ENCODE measurements around the gene SEC14L1.
A peak's percentile ranks its signal among the peaks of the same experiment; 100 is the strongest.

SEC14L1 gene

DNA sequence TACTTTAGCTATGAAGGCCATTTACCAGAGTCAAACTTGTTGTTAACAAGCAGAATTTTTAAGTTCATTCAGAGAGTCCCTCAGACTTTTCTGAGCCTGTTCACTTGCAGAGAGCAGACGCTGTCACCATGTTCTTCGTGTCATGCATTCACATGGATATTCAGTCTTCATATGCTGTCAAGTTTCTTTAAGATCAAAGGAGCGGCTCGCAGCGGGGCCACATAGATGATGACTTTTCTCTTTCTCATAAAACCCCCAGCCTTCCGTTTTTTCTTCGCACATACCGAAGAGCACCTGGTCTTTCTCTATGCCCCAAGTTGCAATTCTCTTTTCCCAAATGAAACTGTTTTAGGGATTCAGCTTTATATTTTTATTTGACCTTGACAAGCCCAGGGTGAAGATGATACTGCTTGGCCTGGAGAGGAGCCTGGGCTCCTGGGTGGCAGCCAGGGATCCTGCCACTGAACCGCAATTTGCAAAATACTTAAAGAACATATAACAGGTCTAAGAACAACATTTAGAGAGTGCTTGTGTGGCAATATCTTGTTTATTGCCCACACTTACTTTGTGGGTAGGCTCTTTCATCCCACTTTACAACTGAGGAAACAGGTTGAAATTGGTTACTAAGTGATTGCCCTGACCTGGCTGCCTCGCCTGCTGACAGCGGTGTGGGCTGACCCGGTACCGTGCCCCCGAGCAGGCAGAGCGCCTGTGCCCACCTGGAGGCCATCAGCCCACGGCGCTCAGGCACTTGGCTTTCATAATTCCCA is 22.9 kb downstream of the SEC14L1 start:
- no peak for DNase-seq

- peak in 1 of 2 donors; percentile 43 for DNase-seq
These were observed 23.8 kb downstream of the SEC14L1 start for GRCh38 chr17:77164483-77165091.

GRCh38 chr17:77165577-77165976 is 24.8 kb downstream of the SEC14L1 start:
- peak in 1 of 2 donors; percentile 22 for DNase-seq

DNA sequence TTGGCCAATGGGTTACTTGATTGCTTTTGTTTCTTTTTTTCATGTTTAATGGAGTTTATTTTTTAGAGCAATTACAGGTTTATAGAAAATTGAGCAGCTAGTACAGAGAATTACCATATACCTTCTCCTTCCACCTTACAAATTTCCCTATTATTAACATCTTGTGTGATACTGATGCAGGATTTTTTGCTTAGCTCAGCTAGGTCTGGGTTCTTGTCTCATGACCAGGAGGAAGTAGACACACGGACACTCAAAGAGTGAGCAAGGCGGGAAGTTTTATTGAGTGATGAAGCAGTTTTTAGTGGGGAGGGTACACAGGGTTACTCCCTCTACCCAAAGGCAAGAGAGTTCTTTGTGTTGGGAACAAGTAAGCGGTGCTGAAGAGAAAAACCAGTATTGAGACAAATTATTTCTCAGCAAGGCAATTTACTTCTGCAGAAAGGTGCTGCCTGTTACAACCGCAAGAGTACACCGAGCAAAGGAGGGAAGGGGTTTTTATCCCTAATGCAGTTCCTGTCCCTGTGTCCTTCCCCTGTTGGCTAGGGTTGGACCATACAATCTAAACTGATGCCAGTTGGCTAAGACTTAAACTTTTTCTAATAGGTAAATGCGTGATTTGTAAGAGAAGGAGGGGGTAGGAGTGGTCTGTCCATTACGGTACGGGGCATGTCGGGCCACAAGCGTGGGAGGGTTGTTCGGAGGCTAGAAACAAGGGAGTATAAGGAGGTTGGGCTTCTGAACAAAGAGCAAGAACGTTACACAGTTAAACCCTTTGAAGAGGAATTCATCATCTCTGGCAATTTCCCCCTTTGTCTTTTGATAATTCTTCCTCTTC is 26.9 kb downstream of the SEC14L1 start:
- DNase-seq, result no peak

GRCh38 chr17:77173104-77173503 is 32.3 kb downstream of the SEC14L1 start:
- DNase-seq, result no peak

GRCh38 chr17:77174928-77175661 is 34.3 kb downstream of the SEC14L1 start:
- DNase-seq, result no peak

GRCh38 chr17:77177002-77177741 is 36.4 kb downstream of the SEC14L1 start:
- DNase-seq, result no peak

- no peak for DNase-seq
These were observed 37.3 kb downstream of the SEC14L1 start for GRCh38 chr17:77178050-77178449.

GRCh38 chr17:77178563-77178962 is 37.8 kb downstream of the SEC14L1 start:
- no peak for DNase-seq

DNA sequence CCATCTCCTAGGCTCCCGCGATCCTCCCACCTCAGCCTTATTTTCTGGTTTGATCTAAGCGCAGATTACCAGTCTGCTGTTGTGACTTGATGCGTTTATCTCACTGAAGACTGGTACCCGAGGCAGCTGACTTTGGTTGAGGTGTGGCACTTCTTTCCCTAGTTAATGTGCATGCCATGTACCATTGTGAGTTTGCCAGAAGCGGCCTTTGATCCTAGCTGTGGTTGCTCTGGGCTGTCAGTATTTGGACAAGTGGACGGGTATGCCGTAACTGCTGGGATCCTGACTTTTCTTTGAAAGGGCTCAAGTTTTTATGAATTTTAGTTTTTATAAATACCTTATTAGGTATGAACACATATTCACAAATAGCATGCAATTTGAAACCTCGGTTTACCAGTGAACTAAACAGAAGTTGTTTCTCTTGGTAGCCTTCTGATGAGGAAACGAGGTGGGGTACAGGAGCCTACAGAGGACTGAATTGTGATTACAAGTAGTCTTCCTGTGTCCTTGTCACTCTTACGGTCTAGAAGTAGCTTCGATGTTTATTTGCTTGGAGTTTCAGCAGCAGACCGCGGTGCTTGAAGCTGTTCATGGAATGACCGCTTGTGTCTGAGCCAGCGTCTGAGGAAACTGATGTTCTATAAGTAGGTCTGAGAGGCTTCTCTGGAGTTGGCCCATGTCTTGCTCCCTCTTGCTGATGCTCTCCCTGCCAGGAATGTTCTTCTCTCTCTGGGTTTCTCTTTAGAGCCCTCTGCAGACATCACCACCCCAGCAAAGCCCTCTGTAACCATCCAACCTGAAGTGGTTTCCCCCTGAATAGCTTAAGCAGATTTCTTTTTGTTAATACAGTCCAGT is 40.0 kb downstream of the SEC14L1 start:
- no peak for DNase-seq

GRCh38 chr17:77182205-77183172 is 41.7 kb downstream of the SEC14L1 start:
- no peak for DNase-seq

DNA sequence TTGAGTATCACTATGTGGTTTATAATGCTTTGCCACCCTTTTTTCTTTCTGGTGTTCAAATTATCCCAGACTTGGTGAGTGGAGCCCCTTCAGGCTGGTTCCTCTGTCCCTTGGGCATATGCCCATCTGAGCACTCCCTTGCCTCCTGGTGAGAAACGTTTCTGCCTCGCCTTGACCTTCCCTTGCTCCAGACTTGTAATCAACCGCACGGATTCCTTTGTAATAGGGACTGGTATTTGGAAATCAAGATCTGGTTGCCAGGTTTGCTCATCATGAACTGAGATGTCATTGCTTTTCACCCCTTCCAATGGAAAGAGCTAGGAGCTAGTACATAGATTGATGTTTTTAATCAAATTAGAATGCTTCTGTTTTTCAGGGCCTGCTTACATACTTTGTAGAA is 43.7 kb downstream of the SEC14L1 start:
- no peak for DNase-seq

GRCh38 chr17:77185137-77185536 is 44.4 kb downstream of the SEC14L1 start:
- DNase-seq, result no peak

DNA sequence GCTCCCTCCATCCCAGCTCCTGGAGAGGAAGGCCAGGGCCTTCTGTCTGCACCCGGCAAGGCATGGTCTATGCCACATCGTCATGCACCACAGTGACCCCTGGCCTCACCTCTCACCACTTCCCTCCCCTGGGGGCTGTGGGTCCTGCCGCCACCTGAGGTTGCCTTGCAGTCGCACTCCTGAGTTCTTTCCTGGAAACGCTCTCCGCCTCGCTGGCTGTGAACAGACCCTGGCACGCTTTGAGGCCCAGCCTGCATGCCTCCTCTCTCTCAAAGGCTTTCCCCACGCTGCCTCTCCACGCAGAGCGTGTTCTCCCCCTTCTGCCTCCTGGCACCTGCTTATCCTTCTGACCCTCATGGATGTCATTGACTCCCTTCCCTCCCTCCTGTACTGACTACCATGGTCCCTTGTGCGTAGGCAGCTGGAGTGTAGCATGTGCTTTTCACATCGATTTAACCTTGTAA is 45.4 kb downstream of the SEC14L1 start:
- no peak for DNase-seq

DNA sequence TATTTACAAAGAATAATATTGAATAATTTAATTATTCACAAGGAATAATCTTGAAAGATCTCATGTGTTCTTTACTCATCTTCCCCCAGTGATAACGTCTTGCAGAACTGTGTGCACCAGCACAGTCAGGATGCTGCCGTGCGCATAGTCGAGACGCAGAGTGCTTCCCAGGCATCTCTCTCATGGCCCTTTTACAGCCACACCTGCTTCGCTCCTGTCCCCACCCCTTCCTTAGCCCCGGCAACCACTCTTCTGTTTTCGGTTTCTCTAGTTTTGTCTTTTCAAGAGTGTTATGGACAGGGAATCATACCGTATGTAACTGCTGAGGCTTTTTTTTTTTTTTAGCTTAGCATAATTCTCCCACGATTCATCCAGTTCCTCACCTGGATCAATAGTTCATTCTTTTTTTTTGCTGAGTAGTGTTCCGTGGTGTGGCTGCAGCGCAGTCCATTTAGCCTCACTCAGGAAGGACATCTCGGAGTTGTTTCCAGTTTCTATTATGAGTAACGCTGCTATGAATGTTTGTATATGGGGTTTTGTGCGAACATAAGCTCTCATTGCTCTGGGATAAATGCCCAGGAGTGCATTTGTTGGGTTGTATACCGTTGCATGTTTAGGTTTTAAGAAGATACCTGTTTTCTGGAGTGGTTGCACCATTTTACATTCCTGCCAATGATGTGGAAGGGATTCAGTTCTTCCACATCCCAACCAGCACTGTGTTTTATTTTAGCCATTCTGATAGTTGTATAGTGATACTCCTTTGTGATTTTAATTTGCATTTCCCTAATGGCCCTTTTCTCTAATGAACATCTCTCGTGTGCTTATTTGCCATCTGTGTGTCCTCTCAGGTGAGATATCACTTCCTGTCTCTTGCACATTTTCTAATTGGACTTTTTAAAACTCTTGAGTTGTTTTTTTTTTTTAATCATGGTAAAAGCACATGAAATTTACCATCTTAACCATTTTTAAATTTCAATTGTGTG is 47.6 kb downstream of the SEC14L1 start:
- no peak for DNase-seq

DNA sequence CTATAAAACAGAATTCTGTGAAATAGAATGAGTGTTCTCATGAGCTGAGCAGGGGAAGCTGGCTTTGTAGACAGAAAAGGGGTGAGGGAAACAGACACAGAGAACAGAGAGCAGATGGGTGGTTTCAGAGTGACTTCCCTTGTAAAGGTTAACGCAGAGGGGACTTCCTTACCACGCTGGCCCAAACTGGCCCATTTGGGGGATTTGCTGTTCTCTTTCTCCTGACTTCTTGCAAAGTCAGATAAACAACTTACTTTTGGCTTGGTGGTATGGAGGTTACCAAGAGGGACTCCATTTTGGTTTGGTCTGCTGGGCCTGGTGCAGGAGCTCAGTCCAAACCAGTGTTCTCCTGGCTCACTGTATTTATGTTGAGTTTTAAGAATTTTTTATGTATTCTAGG is 48.4 kb downstream of the SEC14L1 start:
- DNase-seq, result no peak

DNA sequence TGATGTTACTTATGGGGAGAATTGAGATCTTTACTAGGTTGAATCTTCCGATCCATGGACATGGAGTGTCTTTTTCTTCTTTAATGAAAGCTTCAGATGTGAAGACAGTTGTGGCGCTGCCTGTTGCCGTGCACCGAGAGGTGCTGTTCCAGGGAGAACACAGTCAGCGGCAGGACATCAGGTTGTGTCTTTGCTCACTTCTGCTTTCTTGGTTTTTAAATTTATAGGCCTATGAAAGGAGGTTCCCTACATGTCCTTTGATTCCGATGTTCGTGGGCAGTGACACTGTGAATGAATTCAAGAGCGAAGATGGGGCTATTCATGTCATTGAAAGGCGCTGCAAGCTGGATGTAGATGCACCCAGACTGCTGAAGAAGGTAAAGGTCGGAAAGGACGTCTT is 49.8 kb downstream of the SEC14L1 start:
- DNase-seq, result peak in 1 of 2 donors; percentile 3

DNA sequence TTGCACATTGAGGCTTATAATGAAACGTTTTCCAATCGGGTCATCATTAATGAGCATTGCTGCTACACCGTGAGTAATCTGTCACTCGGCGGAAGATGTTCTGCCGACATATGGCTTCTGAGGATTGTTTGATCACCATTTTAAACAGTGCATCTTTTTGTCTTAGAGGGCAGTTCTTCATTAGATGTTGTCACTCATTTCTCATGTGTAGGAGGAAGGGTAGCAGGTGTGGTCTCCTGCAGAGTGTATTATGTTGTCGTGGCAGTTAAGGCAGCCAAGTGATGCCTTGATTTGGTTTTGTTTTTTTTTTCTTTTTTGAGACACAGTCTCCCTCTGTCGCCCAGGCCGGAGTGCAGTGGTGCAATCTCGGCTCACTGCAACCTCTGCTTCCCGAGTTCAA is 50.5 kb downstream of the SEC14L1 start:
- DNase-seq, result no peak

DNA sequence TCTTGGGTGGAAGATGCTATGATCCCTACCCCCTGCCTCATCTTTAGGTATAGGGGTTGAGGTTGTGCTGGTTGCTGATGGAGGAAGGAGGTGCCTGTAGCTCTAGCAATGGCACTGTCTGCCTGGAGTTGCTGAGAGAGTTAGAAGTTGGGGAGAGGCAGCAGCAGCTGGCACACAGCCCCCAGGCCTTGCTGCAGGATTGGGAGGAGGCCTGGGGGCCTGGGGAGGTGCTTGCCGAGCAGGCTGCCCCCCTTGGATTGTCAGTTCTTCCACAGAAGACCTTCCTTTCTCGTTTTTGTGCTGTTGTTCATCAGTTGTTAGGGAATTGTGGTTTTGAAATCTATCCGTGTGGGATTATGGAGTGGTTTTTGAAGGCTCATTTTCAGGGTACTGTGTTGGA is 52.9 kb downstream of the SEC14L1 start:
- no peak for DNase-seq
